ENCODE data around the gene FRY. TPM values are rescaled to one million over a fixed set of nuclear protein-coding genes. Genes with fewer than 3 reads are reported as not detected.

Gene FRY
- total and polyA plus RNA-seq, 10 of the 15 experiments (the other 5 are each of a cell fraction or from before 2014, with no cell fraction given): 0.18 to 1.4 (median 0.30) TPM

DNA sequence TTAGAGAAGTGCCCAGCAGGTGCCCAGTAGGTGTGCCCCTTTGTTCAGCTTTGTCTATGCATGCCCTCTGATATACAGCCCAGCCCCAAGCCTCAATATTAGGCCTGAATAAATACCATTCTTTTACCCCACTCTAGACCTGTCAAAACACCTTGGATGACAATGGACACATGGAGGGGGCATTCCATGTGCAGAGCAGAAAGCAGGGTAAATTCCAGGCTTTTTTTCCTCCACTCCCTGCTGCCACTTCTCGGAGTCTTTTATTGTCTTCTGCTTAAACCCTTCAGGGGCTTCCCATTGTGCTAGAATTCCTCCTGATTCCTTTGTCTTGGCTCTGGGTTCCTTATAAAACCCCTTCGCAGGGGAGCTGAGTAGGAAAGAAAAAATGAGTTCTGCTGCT lies 5.8 kb upstream of the FRY start:
- WGBS (ENCODE audit: insufficient coverage, insufficient replicate concordance, low lambda C conversion rate, missing lambda C conversion rate): 50% methylated on average over 2 of the region's 2 CpGs
- SMC1A ChIA-PET (ENCODE audit: uncharacterized antibody, unreplicated experiment): no interaction called here
- no peak overlapping the region for H3K9ac ChIP-seq (ENCODE audit: control insufficient read depth, insufficient read depth, low read length)
- no peak for FAIRE-seq
- DNase-seq (ENCODE audit: low read depth, low spot score): no peak
- POLR2A ChIA-PET: no interaction called here
- no peak overlapping the region for H3K27ac ChIP-seq (ENCODE audit: control insufficient read depth, insufficient read depth)
- no peaks in the 10 kb centered on the region for H3K79me2 ChIP-seq (ENCODE audit: control insufficient read depth, insufficient read depth, low read length)
- H3K4me3 ChIP-seq: no peak overlapping the region
- no peaks in the 10 kb centered on the region for H3K27me3 ChIP-seq (replicated peaks in 1 of 2; ENCODE audit: control insufficient read depth in 2 of 2, insufficient read depth in 2 of 2, low read length in 1 of 2)
- in situ Hi-C loops (cut with MboI) (no loop called here), intact Hi-C loops (cut with micrococcal nuclease; ENCODE audit: unreplicated experiment) (no loop called here)
- no peaks in the 10 kb centered on the region for H3K4me1 ChIP-seq (ENCODE audit: control insufficient read depth, insufficient read depth, low read length)
- no peak for TF ChIP-seq MTA3 (IDR thresholded peaks at IDR 0.05; ENCODE audit: borderline replicate concordance, low read length)
- TF ChIP-seq, protein P1, sequence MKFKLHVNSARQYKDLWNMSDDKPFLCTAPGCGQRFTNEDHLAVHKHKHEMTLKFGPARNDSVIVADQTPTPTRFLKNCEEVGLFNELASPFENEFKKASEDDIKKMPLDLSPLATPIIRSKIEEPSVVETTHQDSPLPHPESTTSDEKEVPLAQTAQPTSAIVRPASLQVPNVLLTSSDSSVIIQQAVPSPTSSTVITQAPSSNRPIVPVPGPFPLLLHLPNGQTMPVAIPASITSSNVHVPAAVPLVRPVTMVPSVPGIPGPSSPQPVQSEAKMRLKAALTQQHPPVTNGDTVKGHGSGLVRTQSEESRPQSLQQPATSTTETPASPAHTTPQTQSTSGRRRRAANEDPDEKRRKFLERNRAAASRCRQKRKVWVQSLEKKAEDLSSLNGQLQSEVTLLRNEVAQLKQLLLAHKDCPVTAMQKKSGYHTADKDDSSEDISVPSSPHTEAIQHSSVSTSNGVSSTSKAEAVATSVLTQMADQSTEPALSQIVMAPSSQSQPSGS (IDR thresholded peaks at IDR 0.05; ENCODE audit: low read length): no peak
- TF ChIP-seq CREM (IDR thresholded peaks at IDR 0.05; ENCODE audit: low read depth): no peak
- TF ChIP-seq, protein P2, sequence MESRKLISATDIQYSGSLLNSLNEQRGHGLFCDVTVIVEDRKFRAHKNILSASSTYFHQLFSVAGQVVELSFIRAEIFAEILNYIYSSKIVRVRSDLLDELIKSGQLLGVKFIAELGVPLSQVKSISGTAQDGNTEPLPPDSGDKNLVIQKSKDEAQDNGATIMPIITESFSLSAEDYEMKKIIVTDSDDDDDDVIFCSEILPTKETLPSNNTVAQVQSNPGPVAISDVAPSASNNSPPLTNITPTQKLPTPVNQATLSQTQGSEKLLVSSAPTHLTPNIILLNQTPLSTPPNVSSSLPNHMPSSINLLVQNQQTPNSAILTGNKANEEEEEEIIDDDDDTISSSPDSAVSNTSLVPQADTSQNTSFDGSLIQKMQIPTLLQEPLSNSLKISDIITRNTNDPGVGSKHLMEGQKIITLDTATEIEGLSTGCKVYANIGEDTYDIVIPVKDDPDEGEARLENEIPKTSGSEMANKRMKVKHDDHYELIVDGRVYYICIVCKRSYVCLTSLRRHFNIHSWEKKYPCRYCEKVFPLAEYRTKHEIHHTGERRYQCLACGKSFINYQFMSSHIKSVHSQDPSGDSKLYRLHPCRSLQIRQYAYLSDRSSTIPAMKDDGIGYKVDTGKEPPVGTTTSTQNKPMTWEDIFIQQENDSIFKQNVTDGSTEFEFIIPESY (IDR thresholded peaks at IDR 0.05): no peak
- no peak for TF ChIP-seq JUND (IDR thresholded peaks at IDR 0.05; ENCODE audit: low read depth, low read length)
- no peak for TF ChIP-seq CREB1 (IDR thresholded peaks at IDR 0.05; ENCODE audit: low read depth)
- no peak for TF ChIP-seq RAD21 (IDR thresholded peaks at IDR 0.05; ENCODE audit: insufficient read depth, low read depth, low read length)
- no peak for TF ChIP-seq NRF1 (conservative IDR thresholded peaks at IDR 0.05; ENCODE audit: low read depth, low read length)
- TF ChIP-seq, protein P3, sequence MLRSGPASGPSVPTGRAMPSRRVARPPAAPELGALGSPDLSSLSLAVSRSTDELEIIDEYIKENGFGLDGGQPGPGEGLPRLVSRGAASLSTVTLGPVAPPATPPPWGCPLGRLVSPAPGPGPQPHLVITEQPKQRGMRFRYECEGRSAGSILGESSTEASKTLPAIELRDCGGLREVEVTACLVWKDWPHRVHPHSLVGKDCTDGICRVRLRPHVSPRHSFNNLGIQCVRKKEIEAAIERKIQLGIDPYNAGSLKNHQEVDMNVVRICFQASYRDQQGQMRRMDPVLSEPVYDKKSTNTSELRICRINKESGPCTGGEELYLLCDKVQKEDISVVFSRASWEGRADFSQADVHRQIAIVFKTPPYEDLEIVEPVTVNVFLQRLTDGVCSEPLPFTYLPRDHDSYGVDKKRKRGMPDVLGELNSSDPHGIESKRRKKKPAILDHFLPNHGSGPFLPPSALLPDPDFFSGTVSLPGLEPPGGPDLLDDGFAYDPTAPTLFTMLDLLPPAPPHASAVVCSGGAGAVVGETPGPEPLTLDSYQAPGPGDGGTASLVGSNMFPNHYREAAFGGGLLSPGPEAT (IDR thresholded peaks at IDR 0.05; ENCODE audit: low read depth): no peak
- no peak for TF ChIP-seq BCL11A (IDR thresholded peaks at IDR 0.05; ENCODE audit: low read depth, low read length)
- TF ChIP-seq, protein P4, sequence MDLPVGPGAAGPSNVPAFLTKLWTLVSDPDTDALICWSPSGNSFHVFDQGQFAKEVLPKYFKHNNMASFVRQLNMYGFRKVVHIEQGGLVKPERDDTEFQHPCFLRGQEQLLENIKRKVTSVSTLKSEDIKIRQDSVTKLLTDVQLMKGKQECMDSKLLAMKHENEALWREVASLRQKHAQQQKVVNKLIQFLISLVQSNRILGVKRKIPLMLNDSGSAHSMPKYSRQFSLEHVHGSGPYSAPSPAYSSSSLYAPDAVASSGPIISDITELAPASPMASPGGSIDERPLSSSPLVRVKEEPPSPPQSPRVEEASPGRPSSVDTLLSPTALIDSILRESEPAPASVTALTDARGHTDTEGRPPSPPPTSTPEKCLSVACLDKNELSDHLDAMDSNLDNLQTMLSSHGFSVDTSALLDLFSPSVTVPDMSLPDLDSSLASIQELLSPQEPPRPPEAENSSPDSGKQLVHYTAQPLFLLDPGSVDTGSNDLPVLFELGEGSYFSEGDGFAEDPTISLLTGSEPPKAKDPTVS (IDR thresholded peaks at IDR 0.05; ENCODE audit: low read depth, low read length): no peak
- no peak for TF ChIP-seq MTA2 (IDR thresholded peaks at IDR 0.05; ENCODE audit: low read depth)
- no peak for TF ChIP-seq ZNF207 (IDR thresholded peaks at IDR 0.05; ENCODE audit: borderline replicate concordance)
- TF ChIP-seq HDAC2 (IDR thresholded peaks at IDR 0.05): no peak
- H3K9me3 ChIP-seq (replicated peaks; ENCODE audit: control insufficient read depth, insufficient read depth, low read length): no peaks in the 10 kb centered on the region
- CTCF ChIA-PET: no interaction called here
- no TSS peak for BruUV-seq (replicated peaks)
- no peaks in the 10 kb centered on the region for H4K20me1 ChIP-seq (ENCODE audit: control insufficient read depth, insufficient read depth)
- ATAC-seq: no peak
- H2AFZ ChIP-seq (ENCODE audit: control insufficient read depth, low read depth, low read length): no peak overlapping the region
- H3K4me2 ChIP-seq (ENCODE audit: control insufficient read depth, insufficient read depth): no peak overlapping the region
- RAD21 ChIA-PET (ENCODE audit: unreplicated experiment): no interaction called here
- no peaks in the 10 kb centered on the region for H3K36me3 ChIP-seq (ENCODE audit: control insufficient read depth in 2 of 2, insufficient read depth in 2 of 2, low read length in 1 of 2)
